ENCODE results near the gene MGAT5.

DNA sequence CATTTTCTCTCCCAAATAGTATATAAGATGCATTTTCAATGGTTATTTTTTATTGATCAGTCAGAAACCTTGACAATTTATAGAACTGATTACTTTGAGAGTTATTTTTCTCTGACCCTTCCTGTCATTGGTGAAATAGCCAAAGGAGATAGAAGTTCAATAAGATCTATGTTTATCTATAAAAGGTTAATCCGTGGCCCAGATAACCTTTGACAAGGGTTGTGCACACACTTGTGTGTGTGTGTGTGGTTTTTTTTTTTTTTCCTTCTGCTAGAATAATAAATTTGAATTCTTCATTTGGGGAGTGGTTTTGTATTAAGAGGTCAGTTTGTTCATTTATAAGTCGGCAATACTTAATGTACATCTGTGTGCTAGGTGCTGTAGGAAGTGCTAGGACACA lies 160.0 kb downstream of the MGAT5 start:
- TF ChIP-seq, protein P1, sequence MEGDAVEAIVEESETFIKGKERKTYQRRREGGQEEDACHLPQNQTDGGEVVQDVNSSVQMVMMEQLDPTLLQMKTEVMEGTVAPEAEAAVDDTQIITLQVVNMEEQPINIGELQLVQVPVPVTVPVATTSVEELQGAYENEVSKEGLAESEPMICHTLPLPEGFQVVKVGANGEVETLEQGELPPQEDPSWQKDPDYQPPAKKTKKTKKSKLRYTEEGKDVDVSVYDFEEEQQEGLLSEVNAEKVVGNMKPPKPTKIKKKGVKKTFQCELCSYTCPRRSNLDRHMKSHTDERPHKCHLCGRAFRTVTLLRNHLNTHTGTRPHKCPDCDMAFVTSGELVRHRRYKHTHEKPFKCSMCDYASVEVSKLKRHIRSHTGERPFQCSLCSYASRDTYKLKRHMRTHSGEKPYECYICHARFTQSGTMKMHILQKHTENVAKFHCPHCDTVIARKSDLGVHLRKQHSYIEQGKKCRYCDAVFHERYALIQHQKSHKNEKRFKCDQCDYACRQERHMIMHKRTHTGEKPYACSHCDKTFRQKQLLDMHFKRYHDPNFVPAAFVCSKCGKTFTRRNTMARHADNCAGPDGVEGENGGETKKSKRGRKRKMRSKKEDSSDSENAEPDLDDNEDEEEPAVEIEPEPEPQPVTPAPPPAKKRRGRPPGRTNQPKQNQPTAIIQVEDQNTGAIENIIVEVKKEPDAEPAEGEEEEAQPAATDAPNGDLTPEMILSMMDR (IDR thresholded peaks at IDR 0.05) = no peak
- TF ChIP-seq EZH2phosphoT487 (IDR thresholded peaks at IDR 0.05) (no peak), EZH2 (IDR thresholded peaks at IDR 0.05) (no peak)
